A549 (cell line): ENCODE measurements around the gene JADE3. TPM values are rescaled to one million over a fixed set of nuclear protein-coding genes. Genes with fewer than 3 reads are reported as not detected.

Experiments
- ATAC-seq, 2 experiments: fragments of 200-7000 bp in 1 of 2; fragments of >200 bp in 1 of 2; cut with Nextera tagmentation in 1 of 2; cut with Tn5 transposase in 1 of 2; 3 replicates each; pipeline versions ENCODE4 v1.8.0 to v1.9.1; 2018 to 2020; ENCODE audit warnings: mild to moderate bottlenecking in 1 of 2, moderate library complexity in 1 of 2
- CTCF ChIA-PET: fragments of 300-600 bp; sonication (Branson Sonifier 250); formaldehyde crosslinking; extraction: SDS; loops from one replicate; lab custom pipeline; 2021; ENCODE audit warnings: antibody characterized with exemption, inconsistent platforms; lab: Yijun Ruan, JAX
- POLR2A ChIA-PET: fragments of 350-600 bp; formaldehyde crosslinking; extraction: SDS; loops from one replicate; lab custom pipeline; 2021; ENCODE audit warnings: antibody characterized with exemption, inconsistent platforms; lab: Yijun Ruan, JAX
- DNase-seq, 2 experiments: peaks; one replicate each; pipeline versions ENCODE4 v3.0.0 to v3.0.0-alpha.2; 2011 to 2016; ENCODE audit warnings: low read depth in 1 of 2, low spot score in 1 of 2
- FAIRE-seq: peaks from 2 replicates; lab custom pipeline; 2011; peaks lifted over from hg19 to GRCh38; lab: Jason Lieb, UNC
- H3K27ac ChIP-seq, 2 experiments: fragments of >200 bp; sonication (Bioruptor Twin); formaldehyde crosslinking; 3 replicates each; pipeline ENCODE4 v1.5.1; 2016 to 2017
- H3K4me1 ChIP-seq: fragments of >200 bp; sonication (Bioruptor Twin); formaldehyde crosslinking; 3 replicates; pipeline ENCODE4 v1.6.1; 2016
- H3K4me2 ChIP-seq: fragments of >200 bp; sonication (Bioruptor Twin); formaldehyde crosslinking; 3 replicates; pipeline ENCODE4 v1.6.1; 2016
- H3K4me3 ChIP-seq: fragments of >200 bp; sonication (Bioruptor Twin); formaldehyde crosslinking; 3 replicates; pipeline ENCODE4 v1.5.1; 2016
- H3K9me3 ChIP-seq: fragments of >200 bp; sonication (Bioruptor Twin); formaldehyde crosslinking; 3 replicates; pipeline ENCODE4 v1.6.1; 2016
- ATOH8 ChIP-seq: fragments of 250-450 bp; sonication (Bioruptor Pico); IDR thresholded peaks from 2 replicates; pipeline ENCODE4 v1.5.0; 2020; ENCODE audit warnings: low read depth, mild to moderate bottlenecking, moderate library complexity
- CEBPB ChIP-seq, 2 experiments: fragments of >200 bp in 1 of 2; sonication (Bioruptor Twin) in 1 of 2; formaldehyde crosslinking in 1 of 2; IDR thresholded peaks; 2 replicates each; pipeline ENCODE4 v1.6.1; 2012 to 2016
- CHD2 ChIP-seq: fragments of 150-350 bp; IDR thresholded peaks from 2 replicates; pipeline ENCODE4 v1.6.1; 2014; ENCODE audit warnings: low read length; ENCODE audit not compliant: partially characterized antibody
- CHD4 ChIP-seq: fragments of 200-600 bp; sonication (generic); IDR thresholded peaks from 2 replicates; pipeline ENCODE4 v1.6.1; 2016; ENCODE audit warnings: antibody characterized with exemption, mild to moderate bottlenecking, borderline replicate concordance
- EP300 ChIP-seq, 2 experiments: fragments of >200 bp; sonication (Bioruptor Twin); formaldehyde crosslinking; IDR thresholded peaks; 2 replicates in 1 of 2; 3 replicates in 1 of 2; pipeline ENCODE4 v1.6.1; 2016 to 2017
- FOSL2 ChIP-seq, 2 experiments: fragments of 450-650 bp in 1 of 2; fragments of >200 bp in 1 of 2; sonication (Bioruptor Twin) in 1 of 2; formaldehyde crosslinking; IDR thresholded peaks; 2 replicates each; pipeline versions ENCODE4 v1.5.0 to v1.6.1; 2016 to 2020; ENCODE audit warnings: mild to moderate bottlenecking in 1 of 2, moderate library complexity in 1 of 2
- GATA3 ChIP-seq: IDR thresholded peaks from 2 replicates; pipeline ENCODE4 v1.6.1; 2012; ENCODE audit warnings: borderline replicate concordance
- HES2 ChIP-seq: fragments of >200 bp; sonication (Bioruptor Twin); formaldehyde crosslinking; IDR thresholded peaks from 2 replicates; pipeline ENCODE4 v1.6.1; 2016
- HMGXB4 ChIP-seq: fragments of 250-450 bp; sonication (Bioruptor Pico); IDR thresholded peaks from 2 replicates; pipeline ENCODE4 v1.5.0; 2021; ENCODE audit warnings: mild to moderate bottlenecking, moderate library complexity, borderline replicate concordance
- HOXA7 ChIP-seq: fragments of 250-450 bp; sonication (Bioruptor Pico); IDR thresholded peaks from 2 replicates; pipeline ENCODE4 v1.5.0; 2020; ENCODE audit warnings: mild to moderate bottlenecking, moderate library complexity
- MAFK ChIP-seq: fragments of 450-650 bp; IDR thresholded peaks from 2 replicates; pipeline ENCODE4 v1.6.1; 2014; ENCODE audit not compliant: partially characterized antibody
- MYC ChIP-seq: IDR thresholded peaks from 2 replicates; pipeline ENCODE4 v1.6.1; 2012; ENCODE audit warnings: mild to moderate bottlenecking, inconsistent platforms, low read length, improper control_type of control experiment, borderline replicate concordance
- NR3C1 ChIP-seq: fragments of >200 bp; sonication (Bioruptor Twin); formaldehyde crosslinking; IDR thresholded peaks from 3 replicates; pipeline ENCODE4 v1.6.1; 2017
- PBX3 ChIP-seq: IDR thresholded peaks from 2 replicates; pipeline ENCODE4 v1.6.1; 2012
- PHF8 ChIP-seq: fragments of 200-600 bp; sonication (generic); IDR thresholded peaks from 2 replicates; pipeline ENCODE4 v1.6.1; 2016; ENCODE audit warnings: low read depth, mild to moderate bottlenecking, antibody characterized with exemption, moderate library complexity, borderline replicate concordance
- POLR2A ChIP-seq: IDR thresholded peaks from 2 replicates; pipeline ENCODE4 v1.6.1; 2012; ENCODE audit warnings: mild to moderate bottlenecking, low read length
- RFX5 ChIP-seq: fragments of 450-650 bp; IDR thresholded peaks from 2 replicates; pipeline ENCODE4 v1.7.1; 2014; ENCODE audit warnings: antibody characterized with exemption, mild to moderate bottlenecking, moderate library complexity
- WGBS: methylation state at CpG from one replicate; pipeline ENCODE4 v1.1.6; 2017; ENCODE audit errors: missing lambda C conversion rate; 5-methylcytosine and 5-hydroxymethylcytosine counted together
- polyA plus RNA-seq, 4 experiments: library from polyadenylated mRNA; depleted of rRNA in 3 of 4; stranded (reverse); fragments of >200 nt; fragmentation: RNase III in 1 of 4; extraction: RNeasy Plus Mini Kit Qiagen cat#74134 plus additional on column Dnase treatment in 1 of 4; gene quantifications; 2 replicates in 3 of 4; 3 replicates in 1 of 4; pipeline ENCODE4 v1.2.3, GENCODE V29; 2011 to 2017

Gene JADE3
- polyA plus RNA-seq, 2 of the 4 experiments (the other 2 are of a cell fraction): 10.6 to 19.8 TPM

- no peak for ATAC-seq
- no peak for FAIRE-seq
- H3K4me3 ChIP-seq: no peak overlapping the region
- no peak overlapping the region for H3K27ac ChIP-seq
- CTCF ChIA-PET: no interaction called here
- no peak for TF ChIP-seq HES2
- H3K4me2 ChIP-seq: no peak overlapping the region
- POLR2A ChIA-PET: no interaction called here
- WGBS: 72% methylated on average over 1 of the region's 1 CpG
- no peaks in the 10 kb centered on the region for H3K4me1 ChIP-seq
- DNase-seq: no peak
- no peaks in the 10 kb centered on the region for H3K9me3 ChIP-seq
Measured at GRCh38 chrX:47059142-47059874, 147.1 kb downstream of the JADE3 start.

GRCh38 chrX:47060708-47061107, 148.5 kb downstream of the JADE3 start:
- TF ChIP-seq HES2: no peak
- no peak for TF ChIP-seq NR3C1
- TF ChIP-seq MYC: no peak
- no peak for TF ChIP-seq CEBPB (IDR thresholded peaks at IDR 0.05)
- TF ChIP-seq MAFK: no peak
- no peak for TF ChIP-seq PHF8
- no peak for TF ChIP-seq POLR2A
- no peak for TF ChIP-seq FOSL2 (IDR thresholded peaks at IDR 0.05)
- no peak for TF ChIP-seq FOSL2 (CRISPR knock-in tag; IDR thresholded peaks at IDR 0.05)
- no peak for TF ChIP-seq HOXA7 (CRISPR knock-in tag)
- TF ChIP-seq GATA3: no peak
- H3K9me3 ChIP-seq: no peaks in the 10 kb centered on the region
- H3K4me3 ChIP-seq: no peak overlapping the region
- H3K27ac ChIP-seq: no peak overlapping the region
- H3K4me2 ChIP-seq: no peak overlapping the region
- CTCF ChIA-PET: no interaction called here
- POLR2A ChIA-PET: no interaction called here
- WGBS: 89% methylated on average over 2 of the region's 2 CpGs
- ATAC-seq (no peak), FAIRE-seq (peak; percentile 28), DNase-seq (no peak)
- H3K4me1 ChIP-seq: no peaks in the 10 kb centered on the region

GRCh38 chrX:47061238-47061919, 149.2 kb downstream of the JADE3 start:
- TF ChIP-seq ATOH8 (CRISPR knock-in tag) (no peak), HMGXB4 (CRISPR knock-in tag) (no peak), CHD2 (no peak), RFX5 (no peak), CHD4 (no peak), PBX3 (no peak), EP300 (IDR thresholded peaks at IDR 0.05) (no peak)
- TF ChIP-seq, all 56 proteins: peak for 0
- DNase-seq: no peak
- Histone ChIP-seq H3K4me2 (no peak overlapping the region), H3K4me3 (no peak overlapping the region), H3K27ac (no peak overlapping the region), H3K9me3 (no peaks in the 10 kb centered on the region), H3K4me1 (no peaks in the 10 kb centered on the region)
- POLR2A ChIA-PET: no interaction called here
- WGBS: 91% methylated on average over 2 of the region's 2 CpGs
- no peak for ATAC-seq
- FAIRE-seq: no peak
- CTCF ChIA-PET: interaction anchor here (1.4 kb wide), 1 partner anchor 83 kb away, joined by 3 read pairs; no protein-coding TSS in a partner anchor
